Measurements from ENCODE around the gene KCNA2.
A peak's percentile ranks its signal among the peaks of the same experiment; 100 is the strongest.

The KCNA2 gene

DNA sequence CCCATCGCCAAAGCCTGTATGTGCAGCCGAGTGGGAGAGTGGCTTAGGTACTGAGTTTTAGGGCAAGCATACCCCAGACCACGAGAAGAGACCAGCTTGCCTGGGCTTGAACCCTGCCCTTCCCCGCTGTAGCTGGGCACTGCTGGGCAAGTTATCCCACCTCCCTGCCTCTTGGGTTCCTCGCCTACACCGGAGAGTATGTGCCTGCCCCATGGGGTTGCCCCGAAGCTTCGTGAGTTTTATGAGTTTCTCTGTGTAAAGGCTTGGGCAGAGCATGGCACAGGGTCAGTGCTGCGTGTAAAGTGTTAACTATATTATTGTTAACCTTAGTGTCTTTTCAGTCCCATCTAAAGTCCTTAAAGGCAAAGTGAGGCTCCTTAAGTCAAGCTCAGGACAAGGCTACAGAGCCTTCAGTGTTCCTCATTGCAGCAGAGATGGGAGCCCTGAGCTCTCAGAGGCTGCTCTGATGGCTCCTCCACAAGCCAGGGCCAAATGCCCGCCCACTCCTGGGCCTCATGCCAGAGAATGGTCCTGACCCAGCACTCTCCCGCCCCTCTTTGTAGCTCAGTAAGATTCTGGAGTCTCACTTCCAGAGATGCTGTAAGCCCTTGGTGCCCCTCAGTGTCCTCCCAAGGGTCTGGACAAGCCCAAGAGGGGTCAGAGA, 50.2 kb downstream of the KCNA2 start:
- H3K4me3 ChIP-seq (ENCODE audit: low read length in 2 of 2): no peak overlapping the region
- no peak overlapping the region for H3K27ac ChIP-seq (ENCODE audit: low read depth in 2 of 2, low read length in 2 of 2)
- no peaks in the 10 kb centered on the region for H3K36me3 ChIP-seq (ENCODE audit: control insufficient read depth in 2 of 2, insufficient read depth in 2 of 2, low read length in 2 of 2)
- peaks cover 19 to 29% of the 10 kb centered on the region in 2 donors for H3K27me3 ChIP-seq (ENCODE audit: control insufficient read depth in 2 of 2, insufficient read depth in 2 of 2, low read length in 2 of 2)
- H3K4me1 ChIP-seq (ENCODE audit: control insufficient read depth in 2 of 2, insufficient read depth in 2 of 2, low read length in 2 of 2): no peaks in the 10 kb centered on the region
- no peaks in the 10 kb centered on the region for H3K9me3 ChIP-seq (ENCODE audit: control insufficient read depth in 2 of 2, low read length in 2 of 2)
- H3K9ac ChIP-seq (ENCODE audit: low read depth in 1 of 2, low read length in 2 of 2): no peak overlapping the region

DNA sequence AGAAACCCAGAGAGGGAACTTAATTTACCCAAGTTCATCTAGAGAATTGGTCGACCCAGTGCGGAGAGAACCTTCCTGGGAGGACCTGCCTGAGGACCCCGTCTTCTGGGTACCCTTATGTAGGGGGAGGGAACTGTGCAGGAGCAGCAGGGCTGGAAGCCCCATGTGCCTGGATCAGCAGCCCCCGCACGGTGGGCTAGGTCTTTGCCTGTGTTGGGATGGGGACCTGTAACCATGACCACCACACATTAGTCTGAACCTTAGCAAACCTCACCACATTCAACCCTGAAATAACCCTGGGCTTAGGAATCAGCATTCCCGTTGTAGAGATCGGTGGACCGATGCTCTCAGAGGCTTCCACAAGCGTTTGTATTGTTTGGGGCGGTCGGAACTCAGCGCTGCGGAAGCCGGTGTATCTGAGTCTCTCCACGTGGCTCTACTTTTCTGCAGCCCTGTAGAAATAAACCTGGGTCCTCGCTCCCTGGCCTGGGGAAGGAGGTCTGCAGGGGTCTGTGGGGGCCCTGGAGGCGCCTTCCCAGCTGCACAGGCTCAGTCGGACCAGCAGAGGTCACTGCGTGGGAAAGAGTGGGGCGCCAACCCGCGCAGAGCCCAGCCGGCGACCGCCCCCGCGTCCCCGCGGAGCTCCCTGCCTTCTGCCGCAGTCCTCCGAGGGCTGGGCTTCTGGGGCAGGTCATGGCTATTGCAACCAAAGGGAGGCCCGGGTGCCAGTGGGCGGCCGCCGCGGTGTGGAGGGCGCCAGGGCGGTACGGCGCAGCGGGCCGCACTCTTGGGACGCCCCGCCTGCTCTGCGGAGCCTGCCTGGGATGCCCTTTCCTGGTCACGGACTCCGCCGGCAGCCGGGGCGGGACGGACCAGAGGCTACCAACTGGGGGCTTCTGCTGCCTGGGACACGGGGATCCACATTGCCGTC, 51.0 kb downstream of the KCNA2 start:
- Histone ChIP-seq H3K9me3 (ENCODE audit: control insufficient read depth in 2 of 2, low read length in 2 of 2) (no peaks in the 10 kb centered on the region), H3K27ac (ENCODE audit: low read depth in 2 of 2, low read length in 2 of 2) (no peak overlapping the region), H3K4me1 (ENCODE audit: control insufficient read depth in 2 of 2, insufficient read depth in 2 of 2, low read length in 2 of 2) (no peaks in the 10 kb centered on the region), H3K4me3 (ENCODE audit: low read length in 2 of 2) (peak overlapping the region in 1 of 2 donors; percentile 39), H3K27me3 (ENCODE audit: control insufficient read depth in 2 of 2, insufficient read depth in 2 of 2, low read length in 2 of 2) (peaks cover 19 to 29% of the 10 kb centered on the region in 2 donors), H3K36me3 (ENCODE audit: control insufficient read depth in 2 of 2, insufficient read depth in 2 of 2, low read length in 2 of 2) (no peaks in the 10 kb centered on the region), H3K9ac (ENCODE audit: low read depth in 1 of 2, low read length in 2 of 2) (no peak overlapping the region)

DNA sequence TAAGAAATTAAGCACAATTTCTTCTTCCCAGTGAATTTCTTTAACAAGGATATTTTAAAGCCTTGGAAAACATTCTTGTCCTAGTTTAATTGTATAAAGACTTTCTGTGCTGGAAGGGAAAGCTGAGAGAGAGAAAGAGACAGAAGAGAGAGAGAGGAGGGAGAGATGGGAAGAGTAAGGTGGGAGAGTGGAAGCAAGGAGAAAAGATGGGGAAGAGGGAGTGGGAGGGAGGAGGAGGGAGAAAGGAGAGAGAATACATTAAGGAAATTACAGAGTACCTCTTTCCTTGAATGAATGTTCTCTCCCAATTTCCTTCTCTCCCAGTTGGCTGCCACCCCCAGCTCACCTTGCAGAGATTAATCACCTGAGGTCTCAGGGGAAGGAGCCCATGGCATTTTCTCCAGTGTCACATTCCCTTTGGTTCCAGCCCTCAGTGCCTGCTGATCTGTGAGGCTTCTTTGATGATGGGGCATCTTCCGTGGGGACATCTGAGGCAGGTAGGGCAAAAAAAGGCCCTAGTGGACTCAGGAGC, 54.8 kb downstream of the KCNA2 start:
- Histone ChIP-seq H3K27ac (ENCODE audit: low read depth in 2 of 2, low read length in 2 of 2) (no peak overlapping the region), H3K36me3 (ENCODE audit: control insufficient read depth in 2 of 2, insufficient read depth in 2 of 2, low read length in 2 of 2) (no peaks in the 10 kb centered on the region), H3K4me3 (ENCODE audit: low read length in 2 of 2) (no peak overlapping the region), H3K9ac (ENCODE audit: low read depth in 1 of 2, low read length in 2 of 2) (no peak overlapping the region), H3K27me3 (ENCODE audit: control insufficient read depth in 2 of 2, insufficient read depth in 2 of 2, low read length in 2 of 2) (peaks cover 15 to 25% of the 10 kb centered on the region in 2 donors), H3K4me1 (ENCODE audit: control insufficient read depth in 2 of 2, insufficient read depth in 2 of 2, low read length in 2 of 2) (no peaks in the 10 kb centered on the region), H3K9me3 (ENCODE audit: control insufficient read depth in 2 of 2, low read length in 2 of 2) (no peaks in the 10 kb centered on the region)

DNA sequence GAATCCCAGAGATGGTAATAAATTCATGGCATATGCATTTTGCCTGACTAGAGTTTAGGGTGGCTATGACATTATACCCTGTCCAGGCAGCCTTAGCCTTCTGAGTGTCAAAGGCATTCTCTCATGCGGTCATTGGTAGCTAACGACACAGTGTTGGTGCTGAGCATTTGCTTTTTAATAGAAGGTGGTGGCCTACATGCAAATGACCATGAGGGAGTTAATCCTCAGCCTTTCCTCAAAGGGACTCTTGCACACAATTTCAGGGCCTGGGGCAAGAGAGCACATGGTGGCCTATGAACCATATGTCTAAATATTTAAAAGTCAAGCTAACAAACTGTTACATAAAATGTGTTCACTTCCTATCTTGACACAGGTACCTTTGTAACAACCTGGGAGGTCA, 56.3 kb downstream of the KCNA2 start:
- no peaks in the 10 kb centered on the region for H3K9me3 ChIP-seq (ENCODE audit: control insufficient read depth in 2 of 2, low read length in 2 of 2)
- H3K27ac ChIP-seq (ENCODE audit: low read depth in 2 of 2, low read length in 2 of 2): no peak overlapping the region
- no peak overlapping the region for H3K9ac ChIP-seq (ENCODE audit: low read depth in 1 of 2, low read length in 2 of 2)
- H3K27me3 ChIP-seq (ENCODE audit: control insufficient read depth in 2 of 2, insufficient read depth in 2 of 2, low read length in 2 of 2): peaks cover 4 to 11% of the 10 kb centered on the region in 2 donors
- no peak overlapping the region for H3K4me3 ChIP-seq (ENCODE audit: low read length in 2 of 2)
- H3K4me1 ChIP-seq (ENCODE audit: control insufficient read depth in 2 of 2, insufficient read depth in 2 of 2, low read length in 2 of 2): no peaks in the 10 kb centered on the region
- no peaks in the 10 kb centered on the region for H3K36me3 ChIP-seq (ENCODE audit: control insufficient read depth in 2 of 2, insufficient read depth in 2 of 2, low read length in 2 of 2)

DNA sequence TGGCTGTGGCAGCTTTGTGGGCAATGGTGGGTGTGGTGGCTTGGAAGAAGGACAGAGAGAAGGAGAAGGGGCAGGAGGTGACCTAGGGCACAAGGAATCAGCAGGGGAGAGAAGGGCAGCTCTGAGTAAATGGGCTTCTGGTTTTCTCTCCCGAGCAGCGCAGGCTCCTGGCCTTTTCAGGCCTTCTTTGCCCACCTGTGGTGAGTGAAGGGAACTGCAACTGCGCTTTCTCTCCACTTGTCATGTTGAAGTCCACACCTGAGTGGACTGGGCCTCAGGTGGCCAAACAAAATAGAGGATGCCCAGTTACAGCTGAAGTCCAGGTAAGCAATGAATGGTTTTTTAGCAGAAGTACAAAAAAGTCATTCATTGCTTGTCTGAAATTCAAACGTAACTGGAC, 57.8 kb downstream of the KCNA2 start:
- Histone ChIP-seq H3K27ac (ENCODE audit: low read depth in 2 of 2, low read length in 2 of 2) (no peak overlapping the region), H3K4me1 (ENCODE audit: control insufficient read depth in 2 of 2, insufficient read depth in 2 of 2, low read length in 2 of 2) (no peaks in the 10 kb centered on the region), H3K9ac (ENCODE audit: low read depth in 1 of 2, low read length in 2 of 2) (no peak overlapping the region), H3K36me3 (ENCODE audit: control insufficient read depth in 2 of 2, insufficient read depth in 2 of 2, low read length in 2 of 2) (no peaks in the 10 kb centered on the region), H3K4me3 (ENCODE audit: low read length in 2 of 2) (no peak overlapping the region), H3K27me3 (ENCODE audit: control insufficient read depth in 2 of 2, insufficient read depth in 2 of 2, low read length in 2 of 2) (peaks cover 0 to 6% of the 10 kb centered on the region in 2 donors), H3K9me3 (ENCODE audit: control insufficient read depth in 2 of 2, low read length in 2 of 2) (no peaks in the 10 kb centered on the region)

DNA sequence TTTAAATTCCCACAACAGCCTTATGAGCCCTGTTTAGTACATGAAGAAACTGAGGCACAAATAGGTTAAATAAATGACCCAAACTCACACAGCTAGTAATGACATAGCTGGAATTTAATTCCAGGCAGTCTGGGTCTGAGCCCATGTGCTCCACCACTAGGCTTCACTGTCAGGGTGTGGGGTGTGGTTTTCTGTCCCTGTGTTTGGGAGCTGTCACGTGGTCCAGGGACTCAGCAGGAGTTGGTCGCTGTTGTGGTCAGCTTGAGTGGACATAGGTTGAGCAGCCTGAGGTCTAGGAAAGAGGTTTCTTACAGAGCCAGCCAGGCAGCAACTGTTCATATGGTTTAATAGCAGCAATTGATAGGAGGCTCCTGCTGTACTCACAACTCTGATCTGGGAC, 59.1 kb downstream of the KCNA2 start:
- Histone ChIP-seq H3K27me3 (ENCODE audit: control insufficient read depth in 2 of 2, insufficient read depth in 2 of 2, low read length in 2 of 2) (no peaks in the 10 kb centered on the region), H3K36me3 (ENCODE audit: control insufficient read depth in 2 of 2, insufficient read depth in 2 of 2, low read length in 2 of 2) (no peaks in the 10 kb centered on the region), H3K4me3 (ENCODE audit: low read length in 2 of 2) (no peak overlapping the region), H3K9ac (ENCODE audit: low read depth in 1 of 2, low read length in 2 of 2) (no peak overlapping the region), H3K4me1 (ENCODE audit: control insufficient read depth in 2 of 2, insufficient read depth in 2 of 2, low read length in 2 of 2) (no peaks in the 10 kb centered on the region), H3K9me3 (ENCODE audit: control insufficient read depth in 2 of 2, low read length in 2 of 2) (no peaks in the 10 kb centered on the region), H3K27ac (ENCODE audit: low read depth in 2 of 2, low read length in 2 of 2) (no peak overlapping the region)

DNA sequence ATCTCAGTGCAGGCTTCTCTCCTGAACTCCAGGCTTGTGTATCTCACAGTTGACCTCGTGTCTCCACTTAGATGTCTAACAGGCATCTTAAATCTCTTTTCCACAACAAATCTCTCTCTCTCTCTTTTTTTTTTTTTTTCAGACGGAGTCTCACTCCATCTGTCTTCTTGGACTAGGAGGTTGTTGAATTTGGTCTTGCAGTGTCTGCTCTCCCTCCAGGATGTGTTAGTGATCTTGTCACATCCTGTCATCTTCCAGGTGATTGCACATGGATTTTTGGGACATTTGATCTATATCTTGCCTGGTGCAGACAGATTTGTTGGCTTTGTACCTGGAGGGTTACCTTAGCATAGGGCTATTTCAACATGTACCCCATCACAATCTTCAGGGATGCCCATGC, 60.7 kb downstream of the KCNA2 start:
- no peak overlapping the region for H3K4me3 ChIP-seq (ENCODE audit: low read length in 2 of 2)
- no peak overlapping the region for H3K9ac ChIP-seq (ENCODE audit: low read depth in 1 of 2, low read length in 2 of 2)
- no peaks in the 10 kb centered on the region for H3K9me3 ChIP-seq (ENCODE audit: control insufficient read depth in 2 of 2, low read length in 2 of 2)
- H3K4me1 ChIP-seq (ENCODE audit: control insufficient read depth in 2 of 2, insufficient read depth in 2 of 2, low read length in 2 of 2): no peaks in the 10 kb centered on the region
- no peaks in the 10 kb centered on the region for H3K36me3 ChIP-seq (ENCODE audit: control insufficient read depth in 2 of 2, insufficient read depth in 2 of 2, low read length in 2 of 2)
- H3K27ac ChIP-seq (ENCODE audit: low read depth in 2 of 2, low read length in 2 of 2): no peak overlapping the region
- no peaks in the 10 kb centered on the region for H3K27me3 ChIP-seq (ENCODE audit: control insufficient read depth in 2 of 2, insufficient read depth in 2 of 2, low read length in 2 of 2)

DNA sequence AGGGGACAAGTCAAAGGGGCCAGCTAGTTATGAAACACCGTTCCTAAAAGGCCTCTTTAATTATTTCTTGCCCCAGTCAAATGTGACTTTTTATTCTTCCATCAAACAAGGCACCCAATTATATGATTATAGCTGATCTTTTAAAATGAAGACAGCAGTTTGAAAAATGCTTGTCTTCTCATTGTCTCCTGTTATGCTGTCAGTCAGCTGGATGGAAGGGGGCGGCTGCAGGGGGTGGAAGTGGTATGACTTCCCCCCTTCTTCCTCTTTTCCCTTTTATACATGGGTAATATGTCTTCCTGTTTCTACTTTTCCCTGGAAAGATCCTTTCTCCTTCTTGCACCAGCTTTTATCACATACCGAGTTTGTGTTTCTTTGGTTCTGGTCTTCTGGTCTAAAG, 61.4 kb downstream of the KCNA2 start:
- H3K36me3 ChIP-seq (ENCODE audit: control insufficient read depth in 2 of 2, insufficient read depth in 2 of 2, low read length in 2 of 2): no peaks in the 10 kb centered on the region

More for the DNA sequence above, 61.4 kb downstream of the KCNA2 start:
- no peaks in the 10 kb centered on the region for H3K9me3 ChIP-seq (ENCODE audit: control insufficient read depth in 2 of 2, low read length in 2 of 2)
- H3K27ac ChIP-seq (ENCODE audit: low read depth in 2 of 2, low read length in 2 of 2): no peak overlapping the region
- no peak overlapping the region for H3K9ac ChIP-seq (ENCODE audit: low read depth in 1 of 2, low read length in 2 of 2)
- no peaks in the 10 kb centered on the region for H3K4me1 ChIP-seq (ENCODE audit: control insufficient read depth in 2 of 2, insufficient read depth in 2 of 2, low read length in 2 of 2)
- no peak overlapping the region for H3K4me3 ChIP-seq (ENCODE audit: low read length in 2 of 2)
- no peaks in the 10 kb centered on the region for H3K27me3 ChIP-seq (ENCODE audit: control insufficient read depth in 2 of 2, insufficient read depth in 2 of 2, low read length in 2 of 2)
